NCI-H460 (cell line): ENCODE results near the gene SPAG9. TPM values are rescaled to one million over a fixed set of nuclear protein-coding genes. Genes with fewer than 3 reads are reported as not detected.

Source experiments
- DNase-seq: peaks from one replicate; pipeline ENCODE4 v3.0.0-alpha.2; 2016; ENCODE audit warnings: low read depth; ENCODE audit errors: extremely low read depth
- total RNA-seq: library from RNA; depleted of rRNA; stranded (reverse); fragments of >200 nt; shearing (Covaris generic); gene quantifications from 2 replicates; pipeline ENCODE4 v1.2.3, GENCODE V29; 2014

Gene SPAG9
- total RNA-seq, 1 experiment from 2014 or later = 67.8 TPM

GRCh38 chr17:51046514-51047384, 73.9 kb downstream of the SPAG9 start:
- no peak for DNase-seq

GRCh38 chr17:51046046-51046445, 74.6 kb downstream of the SPAG9 start:
- no peak for DNase-seq

DNA sequence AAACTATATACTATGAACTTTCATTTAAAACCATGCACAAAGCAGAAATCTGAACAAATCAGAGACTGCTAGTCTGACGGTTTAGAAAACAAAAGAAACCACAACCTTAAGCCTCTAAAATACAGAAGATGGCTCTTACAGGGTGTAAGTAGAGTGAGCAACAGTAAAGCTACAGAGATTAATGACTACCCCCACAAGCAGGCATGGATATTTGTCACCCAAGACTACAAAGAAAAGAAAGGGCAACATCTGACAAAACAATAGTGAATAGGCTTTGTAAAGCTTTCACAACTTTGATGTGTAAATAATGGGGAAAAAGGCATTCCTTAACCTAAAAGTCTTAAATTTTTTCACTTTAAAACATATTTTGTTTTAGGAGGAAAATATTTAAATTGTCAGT, 75.0 kb downstream of the SPAG9 start:
- no peak for DNase-seq

GRCh38 chr17:51044976-51045375, 75.7 kb downstream of the SPAG9 start:
- DNase-seq = no peak

DNA sequence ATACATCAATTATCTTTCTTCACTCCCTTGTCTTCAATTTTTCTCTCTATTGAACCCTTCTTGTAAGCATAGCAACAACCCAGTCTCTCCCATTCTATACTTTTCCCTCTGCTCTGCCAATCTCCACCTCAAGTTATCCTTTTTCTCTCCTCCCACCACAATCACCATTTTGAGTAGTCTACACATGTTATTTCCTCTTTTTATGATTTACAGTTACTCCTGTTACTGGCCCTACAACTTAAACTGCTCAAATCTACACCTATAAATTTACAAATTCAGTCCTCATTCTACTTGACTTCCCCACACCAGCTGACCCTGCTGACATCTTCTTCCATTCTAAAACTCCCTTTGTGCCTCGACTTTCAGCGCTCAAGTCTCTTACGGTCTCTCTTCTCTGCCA, 84.6 kb downstream of the SPAG9 start:
- no peak for DNase-seq

DNA sequence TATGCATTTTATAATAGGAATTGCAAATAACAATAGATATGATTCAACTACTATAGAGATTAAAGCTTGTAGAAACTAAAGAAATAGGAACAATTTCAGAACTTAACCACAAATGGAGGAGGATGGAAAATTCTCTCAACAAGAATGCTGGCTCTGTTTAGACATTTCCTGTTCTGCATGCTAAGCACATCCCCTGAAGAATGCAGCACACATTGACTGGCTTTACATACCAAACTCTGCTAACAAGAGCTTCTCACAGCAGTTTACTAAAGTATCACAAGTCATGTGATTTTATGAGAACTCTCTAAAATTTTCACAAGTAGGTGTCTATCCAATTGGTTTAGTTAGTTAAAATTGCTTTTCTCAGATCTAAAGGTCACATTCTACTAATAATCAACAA, 85.2 kb downstream of the SPAG9 start:
- DNase-seq = no peak

DNA sequence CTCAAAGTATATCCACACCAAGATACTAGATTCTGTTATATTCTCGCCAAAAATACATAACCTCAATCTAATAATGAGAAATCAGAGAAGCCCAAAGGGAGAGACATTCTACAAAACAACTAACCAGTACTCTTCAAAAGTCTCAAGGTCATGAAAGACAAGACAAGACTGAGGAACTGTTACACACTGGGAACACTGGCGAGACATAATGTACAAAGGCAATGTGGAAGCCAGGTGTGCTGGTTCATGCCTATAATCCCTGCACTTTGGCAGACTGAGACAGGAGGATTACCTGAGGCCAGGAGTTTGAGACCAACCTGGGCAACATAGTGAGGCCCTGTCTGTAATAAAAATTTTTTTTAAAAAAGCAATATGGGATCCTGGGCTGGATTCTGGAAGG, 85.9 kb downstream of the SPAG9 start:
- no peak for DNase-seq

GRCh38 chr17:51032850-51033249, 87.8 kb downstream of the SPAG9 start:
- no peak for DNase-seq

DNA sequence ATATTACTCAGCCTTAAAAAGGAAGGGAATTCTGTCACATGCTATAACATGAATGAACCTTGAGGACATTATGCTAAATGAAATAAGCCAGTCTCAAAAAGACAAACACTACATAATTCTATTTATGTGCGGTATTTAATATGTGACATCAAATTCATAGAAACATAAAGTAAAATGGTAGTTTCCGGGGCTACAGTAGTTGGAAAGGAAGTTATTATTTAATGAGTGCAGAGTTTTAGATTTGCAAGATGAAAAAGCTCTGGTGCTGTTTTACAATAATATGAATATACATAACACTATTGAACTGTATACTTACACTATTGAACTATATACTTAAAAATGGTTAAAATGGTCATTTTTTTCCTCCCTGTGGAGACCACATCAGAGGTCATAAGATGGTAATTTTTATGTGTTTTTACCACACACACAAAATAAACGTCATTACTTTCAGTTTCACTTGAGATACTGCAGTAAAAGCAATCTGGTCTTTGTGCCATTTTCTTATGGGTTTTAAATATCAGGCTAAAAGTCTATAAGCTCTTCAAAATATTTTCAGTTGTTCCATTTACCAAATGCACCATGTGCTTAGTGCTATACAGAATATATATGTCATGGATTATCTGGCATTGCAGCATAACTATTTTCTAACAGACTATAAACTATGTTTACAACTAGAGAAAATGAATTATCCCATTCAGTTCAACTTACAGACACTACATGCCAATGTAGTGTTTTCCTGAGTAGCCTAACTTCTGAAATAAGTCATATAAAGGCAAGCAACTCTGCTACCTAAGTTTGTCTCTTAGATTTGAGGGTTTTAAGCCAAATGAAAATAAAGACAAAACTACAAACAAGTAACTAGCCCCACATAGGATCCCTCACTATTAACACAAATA, 90.9 kb downstream of the SPAG9 start:
- no peak for DNase-seq

- DNase-seq = no peak
These were observed 91.5 kb downstream of the SPAG9 start for GRCh38 chr17:51029142-51029541.

GRCh38 chr17:51028176-51028863, 92.3 kb downstream of the SPAG9 start:
- no peak for DNase-seq

- no peak for DNase-seq
These were observed 102.1 kb downstream of the SPAG9 start for GRCh38 chr17:51018541-51018940.

DNA sequence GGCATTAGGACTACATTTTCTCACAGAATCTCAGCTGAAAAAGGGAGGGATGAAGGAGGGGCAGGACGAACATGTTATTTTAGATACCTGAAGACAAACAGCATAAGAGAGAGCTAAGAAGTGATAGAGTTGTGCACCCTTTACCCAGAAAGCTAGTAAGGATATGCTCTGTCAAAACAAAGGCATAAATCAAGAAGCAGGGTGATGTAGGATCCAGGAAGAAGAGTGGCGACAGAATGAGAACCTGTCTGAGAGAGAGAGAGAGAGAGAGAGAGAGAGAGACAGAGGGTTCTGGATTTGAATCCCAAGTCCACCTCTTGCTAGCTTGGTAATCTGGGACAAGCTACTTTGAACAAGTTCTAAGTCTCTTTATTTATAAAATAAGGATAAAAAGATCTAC, 103.4 kb downstream of the SPAG9 start:
- no peak for DNase-seq

DNA sequence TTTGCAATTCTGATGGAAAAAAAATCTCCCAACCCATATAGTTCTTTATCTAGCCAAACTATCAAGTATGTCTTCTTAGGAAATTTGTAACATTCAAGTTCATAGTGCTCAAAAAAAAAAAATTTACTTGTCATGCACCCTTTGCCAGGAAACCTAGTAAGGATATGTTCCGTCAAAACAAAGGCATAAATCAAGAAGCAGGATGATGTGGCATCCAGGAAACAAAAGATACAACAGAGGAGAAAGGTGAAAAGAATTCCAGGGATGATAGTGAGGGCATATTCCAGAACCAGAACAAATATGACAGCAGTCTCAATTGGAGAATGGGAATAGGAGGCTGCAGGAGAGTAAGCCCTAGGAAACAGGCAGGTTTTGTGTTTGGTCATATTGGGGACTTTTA, 104.6 kb downstream of the SPAG9 start:
- DNase-seq = no peak

- no peak for DNase-seq
These were observed 105.5 kb downstream of the SPAG9 start for GRCh38 chr17:51015145-51015558.

DNA sequence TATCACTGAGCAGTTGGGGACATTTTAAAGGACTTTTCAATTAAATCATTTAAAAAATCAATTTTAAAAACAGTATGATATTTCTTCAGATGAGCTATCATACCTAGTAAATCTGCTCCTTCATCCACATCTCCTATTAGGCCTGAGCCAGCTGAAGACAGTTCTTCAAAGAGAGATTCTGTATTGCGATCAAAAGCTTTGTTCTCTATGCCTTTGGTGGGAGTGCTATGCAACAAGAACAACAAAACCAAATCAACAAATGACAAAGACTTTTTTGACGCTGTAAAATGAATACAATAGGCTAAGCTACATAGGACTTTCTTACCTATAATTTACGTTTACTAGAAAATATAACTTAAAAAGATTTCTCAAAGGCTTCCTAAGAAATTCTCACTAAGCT, 106.5 kb downstream of the SPAG9 start:
- DNase-seq = no peak

DNA sequence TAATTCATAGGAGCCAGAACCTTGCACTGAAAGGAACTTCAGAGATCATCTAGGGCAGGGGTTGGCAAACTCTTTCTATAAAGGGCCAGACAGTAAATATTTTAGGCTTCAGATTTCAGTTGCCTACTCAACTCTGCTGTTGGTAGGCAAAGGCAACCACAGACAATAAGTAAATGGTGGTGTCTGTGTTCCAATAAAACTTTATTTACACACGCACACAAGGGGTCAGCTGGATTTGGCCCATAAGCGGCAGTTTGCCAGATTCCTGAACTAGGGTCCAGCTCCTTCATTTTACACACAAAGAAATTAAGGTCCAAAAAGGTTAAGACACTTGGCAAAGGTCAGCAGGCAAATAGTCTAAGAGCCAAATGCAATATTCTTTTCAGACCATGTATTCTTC, 107.3 kb downstream of the SPAG9 start:
- DNase-seq = no peak

GRCh38 chr17:51012538-51012937, 108.1 kb downstream of the SPAG9 start:
- no peak for DNase-seq

GRCh38 chr17:51010173-51010675, 110.4 kb downstream of the SPAG9 start:
- no peak for DNase-seq

- DNase-seq = no peak
These were observed 114.1 kb downstream of the SPAG9 start for GRCh38 chr17:51006601-51007000.

DNA sequence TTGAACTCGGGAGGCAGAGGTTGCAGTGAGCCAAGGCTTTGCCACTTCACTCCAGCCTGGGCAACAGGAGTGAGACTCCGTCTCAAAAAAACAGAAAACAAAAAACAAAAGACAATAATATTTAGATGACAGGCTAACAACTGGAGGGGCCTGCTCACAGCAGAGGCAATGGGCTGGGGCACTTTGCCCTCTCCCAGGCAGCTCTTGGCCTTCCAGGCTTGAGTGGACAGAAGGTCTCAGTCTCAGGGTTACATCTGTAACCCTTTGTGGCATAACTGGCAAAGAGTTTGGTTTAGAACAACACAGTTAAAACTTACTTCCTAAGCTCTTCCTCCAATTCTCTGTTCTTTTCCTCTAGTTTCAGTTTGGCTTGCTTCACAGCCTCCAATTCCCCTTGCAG, 114.9 kb downstream of the SPAG9 start:
- no peak for DNase-seq
